ENCODE results near the gene CHAT. TPM values are rescaled to one million over a fixed set of nuclear protein-coding genes. Genes with fewer than 3 reads are reported as not detected.

CHAT gene
- polyA plus RNA-seq, 3 donors = 0.06 TPM; not detected in 2

- no peak for DNase-seq
Measured at GRCh38 chr10:49628599-49628998, 14.8 kb downstream of the CHAT start.

GRCh38 chr10:49629431-49629881 lies 15.6 kb downstream of the CHAT start:
- no peak for DNase-seq

- no peak for DNase-seq
Measured at GRCh38 chr10:49631975-49632374, 18.1 kb downstream of the CHAT start.

GRCh38 chr10:49632406-49633317 lies 18.8 kb downstream of the CHAT start:
- no peak for DNase-seq

- DNase-seq = no peak
Measured at GRCh38 chr10:49633327-49634068, 19.7 kb downstream of the CHAT start.

GRCh38 chr10:49634069-49634660 lies 20.3 kb downstream of the CHAT start:
- DNase-seq = no peak

GRCh38 chr10:49642311-49642710 lies 28.5 kb downstream of the CHAT start:
- no peak for DNase-seq

GRCh38 chr10:49643241-49644034 lies 29.6 kb downstream of the CHAT start:
- no peak for DNase-seq

- DNase-seq = no peak
Measured at GRCh38 chr10:49644035-49644646, 30.3 kb downstream of the CHAT start.

- no peak for DNase-seq
Measured at GRCh38 chr10:49645417-49645816, 31.6 kb downstream of the CHAT start.

- DNase-seq = no peak
Measured at GRCh38 chr10:49645871-49646870, 32.3 kb downstream of the CHAT start.

- DNase-seq = no peak
Measured at GRCh38 chr10:49647554-49647953, 33.7 kb downstream of the CHAT start.

- no peak for DNase-seq
Measured at GRCh38 chr10:49647985-49648795, 34.4 kb downstream of the CHAT start.

- DNase-seq = no peak
Measured at GRCh38 chr10:49649294-49649693, 35.5 kb downstream of the CHAT start.

- no peak for DNase-seq
Measured at GRCh38 chr10:49649936-49650723, 36.3 kb downstream of the CHAT start.

- no peak for DNase-seq
Measured at GRCh38 chr10:49650724-49651034, 36.8 kb downstream of the CHAT start.

- no peak for DNase-seq
Measured at GRCh38 chr10:49651039-49651835, 37.4 kb downstream of the CHAT start.

GRCh38 chr10:49651917-49652316 lies 38.1 kb downstream of the CHAT start:
- DNase-seq = no peak
